SK-N-SH treated with all-trans-retinoic acid at 6 μM for 48 hours (cell line): Measurements from ENCODE around the gene ABHD10.
A peak's percentile ranks its signal among the peaks of the same experiment; 100 is the strongest.

Experiments
- ATAC-seq: fragments of 200-7000 bp; cut with Tn5 transposase; 3 replicates; pipeline ENCODE4 v1.9.1; 2020; ENCODE audit warnings: mild to moderate bottlenecking, moderate library complexity
- ARNTL ChIP-seq: fragments of 450-650 bp; formaldehyde crosslinking; IDR thresholded peaks from 2 replicates; pipeline ENCODE4 v1.5.0; 2020; ENCODE audit warnings: low read depth, mild to moderate bottlenecking, moderate library complexity, borderline replicate concordance
- BACH2 ChIP-seq: fragments of 250-450 bp; sonication (Bioruptor Pico); IDR thresholded peaks from 2 replicates; pipeline ENCODE4 v1.9.0; 2021; ENCODE audit warnings: mild to moderate bottlenecking, borderline replicate concordance
- CSDC2 ChIP-seq: fragments of 250-450 bp; sonication (Bioruptor Pico); IDR thresholded peaks from 2 replicates; pipeline ENCODE4 v1.5.0; 2020; ENCODE audit warnings: mild to moderate bottlenecking, moderate library complexity
- ESRRG ChIP-seq: fragments of 250-450 bp; sonication (Bioruptor Pico); IDR thresholded peaks from 2 replicates; pipeline ENCODE4 v1.6.1; 2021; ENCODE audit warnings: mild to moderate bottlenecking
- GLIS3 ChIP-seq: fragments of 250-450 bp; sonication (Bioruptor Pico); IDR thresholded peaks from 2 replicates; pipeline ENCODE4 v1.5.0; 2020; ENCODE audit warnings: mild to moderate bottlenecking, moderate library complexity
- ISL1 ChIP-seq: fragments of 250-450 bp; sonication (Bioruptor Pico); IDR thresholded peaks from 2 replicates; pipeline ENCODE4 v2.1.2; 2022; ENCODE audit warnings: mild to moderate bottlenecking, moderate library complexity
- OSR1 ChIP-seq: fragments of 250-450 bp; sonication (Bioruptor Pico); IDR thresholded peaks from 2 replicates; pipeline ENCODE4 v1.8.0; 2022; ENCODE audit warnings: moderate library complexity, mild to moderate bottlenecking, inconsistent platforms
- PPARA ChIP-seq: fragments of 250-450 bp; sonication (Bioruptor Pico); IDR thresholded peaks from 2 replicates; pipeline ENCODE4 v1.5.0; 2020; ENCODE audit warnings: mild to moderate bottlenecking, borderline replicate concordance
- SNAI2 ChIP-seq: fragments of 250-450 bp; sonication (Bioruptor Pico); IDR thresholded peaks from 2 replicates; pipeline ENCODE4 v1.5.0; 2020; ENCODE audit warnings: mild to moderate bottlenecking, moderate library complexity
- TCF4 ChIP-seq: fragments of 250-450 bp; sonication (Bioruptor Pico); IDR thresholded peaks from 2 replicates; pipeline ENCODE4 v1.8.0; 2021; ENCODE audit warnings: mild to moderate bottlenecking, moderate library complexity, borderline replicate concordance
- TOX ChIP-seq: fragments of 250-450 bp; sonication (Bioruptor Pico); IDR thresholded peaks from 2 replicates; pipeline ENCODE4 v1.8.0; 2021; ENCODE audit warnings: mild to moderate bottlenecking, moderate library complexity, borderline replicate concordance
- ZFP3 ChIP-seq: fragments of 250-450 bp; sonication (Bioruptor Pico); IDR thresholded peaks from 2 replicates; pipeline ENCODE4 v1.5.0; 2020; ENCODE audit warnings: mild to moderate bottlenecking, moderate library complexity
- ZFP30 ChIP-seq: fragments of 450-650 bp; formaldehyde crosslinking; IDR thresholded peaks from 2 replicates; pipeline ENCODE4 v1.5.0; 2022; ENCODE audit warnings: mild to moderate bottlenecking, moderate library complexity
- ZNF565 ChIP-seq: fragments of 450-650 bp; formaldehyde crosslinking; conservative IDR thresholded peaks from 2 replicates; pipeline ENCODE4 v1.5.0; 2020; ENCODE audit warnings: low read depth, mild to moderate bottlenecking, moderate library complexity
- ZNF70 ChIP-seq: fragments of 450-650 bp; formaldehyde crosslinking; IDR thresholded peaks from 2 replicates; pipeline ENCODE4 v1.5.0; 2020; ENCODE audit warnings: mild to moderate bottlenecking, moderate library complexity
- ZNF8 ChIP-seq: fragments of 450-650 bp; formaldehyde crosslinking; IDR thresholded peaks from 2 replicates; pipeline ENCODE4 v1.5.0; 2020; ENCODE audit warnings: mild to moderate bottlenecking, moderate library complexity
- TF ChIP-seq, protein P1 (sequence below): fragments of 250-450 bp; sonication (Bioruptor Pico); IDR thresholded peaks from 2 replicates; pipeline ENCODE4 v1.5.0; 2020; ENCODE audit warnings: mild to moderate bottlenecking, moderate library complexity
- TF ChIP-seq, protein P2 (sequence below): fragments of 250-450 bp; sonication (Bioruptor Pico); IDR thresholded peaks from 2 replicates; pipeline ENCODE4 v1.5.1; 2021; ENCODE audit warnings: mild to moderate bottlenecking, moderate library complexity
- TF ChIP-seq, protein P3 (sequence below): fragments of 250-450 bp; sonication (Bioruptor Pico); IDR thresholded peaks from 2 replicates; pipeline ENCODE4 v1.5.1; 2020; ENCODE audit warnings: low read depth, mild to moderate bottlenecking, moderate library complexity
- TF ChIP-seq, protein P4 (sequence below): fragments of 250-450 bp; sonication (Bioruptor Pico); IDR thresholded peaks from 2 replicates; pipeline ENCODE4 v1.8.0; 2021; ENCODE audit warnings: low read depth, mild to moderate bottlenecking, moderate library complexity, borderline replicate concordance

ABHD10 gene

DNA sequence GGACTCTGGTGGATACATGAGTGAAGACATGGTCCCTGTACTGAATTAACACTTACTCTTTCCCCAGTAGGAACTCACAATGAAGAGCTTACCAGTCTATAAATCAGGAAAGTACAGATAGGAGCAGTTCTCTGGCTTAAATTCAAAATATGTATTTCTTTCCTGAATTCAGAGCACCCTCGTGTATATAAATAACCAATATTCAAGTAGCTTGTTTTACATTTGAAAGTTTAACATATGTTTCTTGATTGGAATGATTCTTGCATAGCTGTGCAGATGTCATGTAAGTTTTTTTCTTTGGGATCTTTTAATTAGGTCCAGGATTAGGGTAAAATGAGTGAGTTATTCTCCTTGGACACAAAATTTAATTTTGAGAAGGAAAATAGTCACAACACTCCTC is 40.9 kb downstream of the ABHD10 start:
- ATAC-seq = no peak
- TF ChIP-seq OSR1 (CRISPR knock-in tag) = no peak
- TF ChIP-seq ZFP30 (CRISPR knock-in tag) = no peak
- no peak for TF ChIP-seq ESRRG (CRISPR knock-in tag)
- TF ChIP-seq CSDC2 (CRISPR knock-in tag) = no peak
- TF ChIP-seq ZNF70 = no peak
- TF ChIP-seq TCF4 (CRISPR knock-in tag) = no peak
- no peak for TF ChIP-seq ARNTL (CRISPR knock-in tag)
- no peak for TF ChIP-seq BACH2 (CRISPR knock-in tag)
- TF ChIP-seq, all 23 proteins: peak for 0

DNA sequence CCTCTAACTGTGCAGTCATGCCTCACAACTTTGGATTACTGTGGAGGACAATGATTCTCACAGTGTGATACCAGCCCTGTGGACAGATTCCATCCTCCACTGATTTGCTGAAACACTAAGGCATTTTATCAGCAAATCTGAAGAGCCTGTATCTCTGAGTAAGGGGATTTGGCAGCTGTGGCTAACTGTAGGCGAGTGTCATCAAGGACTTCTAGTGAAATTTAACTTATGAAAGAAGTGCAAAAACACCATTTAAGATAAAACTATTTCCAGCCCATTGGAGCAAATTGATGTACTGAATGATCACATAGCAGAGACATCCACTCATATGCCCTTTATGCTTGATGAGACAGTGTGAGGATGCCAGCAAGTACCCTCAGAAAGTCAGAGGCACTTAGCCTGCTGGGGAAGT is 41.9 kb downstream of the ABHD10 start:
- ATAC-seq = no peak
- TF ChIP-seq BACH2 (CRISPR knock-in tag) (no peak), ISL1 (CRISPR knock-in tag) (peak; percentile 10; the same call in 1 of the 2 replicates), ZNF565 (CRISPR knock-in tag) (no peak), PPARA (CRISPR knock-in tag) (no peak)
- TF ChIP-seq, protein P1, sequence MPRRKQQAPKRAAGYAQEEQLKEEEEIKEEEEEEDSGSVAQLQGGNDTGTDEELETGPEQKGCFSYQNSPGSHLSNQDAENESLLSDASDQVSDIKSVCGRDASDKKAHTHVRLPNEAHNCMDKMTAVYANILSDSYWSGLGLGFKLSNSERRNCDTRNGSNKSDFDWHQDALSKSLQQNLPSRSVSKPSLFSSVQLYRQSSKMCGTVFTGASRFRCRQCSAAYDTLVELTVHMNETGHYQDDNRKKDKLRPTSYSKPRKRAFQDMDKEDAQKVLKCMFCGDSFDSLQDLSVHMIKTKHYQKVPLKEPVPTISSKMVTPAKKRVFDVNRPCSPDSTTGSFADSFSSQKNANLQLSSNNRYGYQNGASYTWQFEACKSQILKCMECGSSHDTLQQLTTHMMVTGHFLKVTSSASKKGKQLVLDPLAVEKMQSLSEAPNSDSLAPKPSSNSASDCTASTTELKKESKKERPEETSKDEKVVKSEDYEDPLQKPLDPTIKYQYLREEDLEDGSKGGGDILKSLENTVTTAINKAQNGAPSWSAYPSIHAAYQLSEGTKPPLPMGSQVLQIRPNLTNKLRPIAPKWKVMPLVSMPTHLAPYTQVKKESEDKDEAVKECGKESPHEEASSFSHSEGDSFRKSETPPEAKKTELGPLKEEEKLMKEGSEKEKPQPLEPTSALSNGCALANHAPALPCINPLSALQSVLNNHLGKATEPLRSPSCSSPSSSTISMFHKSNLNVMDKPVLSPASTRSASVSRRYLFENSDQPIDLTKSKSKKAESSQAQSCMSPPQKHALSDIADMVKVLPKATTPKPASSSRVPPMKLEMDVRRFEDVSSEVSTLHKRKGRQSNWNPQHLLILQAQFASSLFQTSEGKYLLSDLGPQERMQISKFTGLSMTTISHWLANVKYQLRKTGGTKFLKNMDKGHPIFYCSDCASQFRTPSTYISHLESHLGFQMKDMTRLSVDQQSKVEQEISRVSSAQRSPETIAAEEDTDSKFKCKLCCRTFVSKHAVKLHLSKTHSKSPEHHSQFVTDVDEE = no peak

DNA sequence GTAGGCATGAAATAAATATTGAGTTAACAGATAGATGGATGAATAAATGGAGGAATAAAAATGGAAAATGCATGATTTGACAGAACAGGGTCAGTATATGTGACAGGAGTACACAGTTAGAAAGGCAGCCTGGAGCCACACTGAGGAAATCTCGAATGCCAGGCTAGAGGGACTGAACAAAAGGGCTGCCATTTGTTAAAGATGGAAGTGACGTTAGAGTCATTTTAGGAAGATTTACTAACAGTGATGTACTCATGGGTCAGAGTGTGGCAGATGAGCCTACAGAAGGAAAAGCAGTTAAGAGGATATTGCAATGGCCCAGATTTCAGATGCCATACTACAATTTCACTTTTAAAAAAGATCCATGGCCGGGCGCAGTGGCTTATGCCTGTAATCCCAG is 48.3 kb downstream of the ABHD10 start:
- no peak for TF ChIP-seq ZNF70
- TF ChIP-seq SNAI2 = no peak
- TF ChIP-seq ZNF8 = no peak
- TF ChIP-seq ZFP30 (CRISPR knock-in tag) = no peak
- TF ChIP-seq ZFP3 = no peak
- no peak for TF ChIP-seq ZNF565 (CRISPR knock-in tag)
- TF ChIP-seq, protein P2, sequence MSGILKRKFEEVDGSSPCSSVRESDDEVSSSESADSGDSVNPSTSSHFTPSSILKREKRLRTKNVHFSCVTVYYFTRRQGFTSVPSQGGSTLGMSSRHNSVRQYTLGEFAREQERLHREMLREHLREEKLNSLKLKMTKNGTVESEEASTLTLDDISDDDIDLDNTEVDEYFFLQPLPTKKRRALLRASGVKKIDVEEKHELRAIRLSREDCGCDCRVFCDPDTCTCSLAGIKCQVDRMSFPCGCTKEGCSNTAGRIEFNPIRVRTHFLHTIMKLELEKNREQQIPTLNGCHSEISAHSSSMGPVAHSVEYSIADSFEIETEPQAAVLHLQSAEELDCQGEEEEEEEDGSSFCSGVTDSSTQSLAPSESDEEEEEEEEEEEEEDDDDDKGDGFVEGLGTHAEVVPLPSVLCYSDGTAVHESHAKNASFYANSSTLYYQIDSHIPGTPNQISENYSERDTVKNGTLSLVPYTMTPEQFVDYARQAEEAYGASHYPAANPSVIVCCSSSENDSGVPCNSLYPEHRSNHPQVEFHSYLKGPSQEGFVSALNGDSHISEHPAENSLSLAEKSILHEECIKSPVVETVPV (CRISPR knock-in tag) = no peak
- no peak for TF ChIP-seq ARNTL (CRISPR knock-in tag)
- no peak for TF ChIP-seq TOX
- TF ChIP-seq, protein P1 = no peak
- ATAC-seq = no peak

DNA sequence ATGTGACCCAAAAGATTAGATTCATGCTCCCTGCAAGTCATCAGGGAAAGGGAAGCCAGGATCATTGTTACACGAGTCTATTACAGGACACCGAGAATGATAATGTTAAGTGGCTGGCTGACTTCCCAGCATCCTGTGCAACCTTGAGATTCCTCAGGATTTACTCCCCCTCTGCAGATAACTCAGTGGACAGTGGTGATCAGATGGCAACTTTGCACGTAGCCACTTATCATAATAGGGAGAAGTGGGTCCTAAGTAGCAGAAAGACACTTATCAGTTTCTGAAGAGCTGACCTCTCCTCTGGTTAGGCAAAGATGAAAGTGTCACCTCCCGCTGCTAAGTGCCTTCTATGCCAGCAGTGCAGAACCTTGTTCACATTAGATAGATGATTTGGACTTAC is 49.0 kb downstream of the ABHD10 start:
- no peak for ATAC-seq
- no peak for TF ChIP-seq PPARA (CRISPR knock-in tag)
- no peak for TF ChIP-seq TCF4 (CRISPR knock-in tag)
- no peak for TF ChIP-seq OSR1 (CRISPR knock-in tag)
- TF ChIP-seq, protein P3, sequence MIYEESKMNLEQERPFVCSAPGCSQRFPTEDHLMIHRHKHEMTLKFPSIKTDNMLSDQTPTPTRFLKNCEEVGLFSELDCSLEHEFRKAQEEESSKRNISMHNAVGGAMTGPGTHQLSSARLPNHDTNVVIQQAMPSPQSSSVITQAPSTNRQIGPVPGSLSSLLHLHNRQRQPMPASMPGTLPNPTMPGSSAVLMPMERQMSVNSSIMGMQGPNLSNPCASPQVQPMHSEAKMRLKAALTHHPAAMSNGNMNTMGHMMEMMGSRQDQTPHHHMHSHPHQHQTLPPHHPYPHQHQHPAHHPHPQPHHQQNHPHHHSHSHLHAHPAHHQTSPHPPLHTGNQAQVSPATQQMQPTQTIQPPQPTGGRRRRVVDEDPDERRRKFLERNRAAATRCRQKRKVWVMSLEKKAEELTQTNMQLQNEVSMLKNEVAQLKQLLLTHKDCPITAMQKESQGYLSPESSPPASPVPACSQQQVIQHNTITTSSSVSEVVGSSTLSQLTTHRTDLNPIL (CRISPR knock-in tag) = no peak
- no peak for TF ChIP-seq ZFP30 (CRISPR knock-in tag)
- TF ChIP-seq, protein P2 (CRISPR knock-in tag) = no peak
- TF ChIP-seq ZNF8 = no peak
- TF ChIP-seq, protein P4, sequence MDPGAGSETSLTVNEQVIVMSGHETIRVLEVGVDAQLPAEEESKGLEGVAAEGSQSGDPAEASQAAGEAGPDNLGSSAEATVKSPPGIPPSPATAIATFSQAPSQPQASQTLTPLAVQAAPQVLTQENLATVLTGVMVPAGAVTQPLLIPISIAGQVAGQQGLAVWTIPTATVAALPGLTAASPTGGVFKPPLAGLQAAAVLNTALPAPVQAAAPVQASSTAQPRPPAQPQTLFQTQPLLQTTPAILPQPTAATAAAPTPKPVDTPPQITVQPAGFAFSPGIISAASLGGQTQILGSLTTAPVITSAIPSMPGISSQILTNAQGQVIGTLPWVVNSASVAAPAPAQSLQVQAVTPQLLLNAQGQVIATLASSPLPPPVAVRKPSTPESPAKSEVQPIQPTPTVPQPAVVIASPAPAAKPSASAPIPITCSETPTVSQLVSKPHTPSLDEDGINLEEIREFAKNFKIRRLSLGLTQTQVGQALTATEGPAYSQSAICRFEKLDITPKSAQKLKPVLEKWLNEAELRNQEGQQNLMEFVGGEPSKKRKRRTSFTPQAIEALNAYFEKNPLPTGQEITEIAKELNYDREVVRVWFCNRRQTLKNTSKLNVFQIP (CRISPR knock-in tag) = no peak
- no peak for TF ChIP-seq SNAI2
- TF ChIP-seq CSDC2 (CRISPR knock-in tag) = no peak
- no peak for TF ChIP-seq ZFP3
- TF ChIP-seq ISL1 (CRISPR knock-in tag) = no peak
- TF ChIP-seq ZNF70 = no peak
- TF ChIP-seq ARNTL (CRISPR knock-in tag) = no peak
- TF ChIP-seq TOX = no peak
- no peak for TF ChIP-seq GLIS3 (CRISPR knock-in tag)
- TF ChIP-seq, protein P1 = no peak
